AML-193 (cell line): ENCODE results near the gene FBXO48.

ENCODE experiments used
- DNase-seq, 2 experiments: peaks; one replicate each; lab custom pipeline; 2025; lab: John Stamatoyannopoulos, UW

FBXO48 gene

GRCh38 chr2:68435615-68436014 is 31.5 kb downstream of the FBXO48 start:
- DNase-seq = no peak

GRCh38 chr2:68434981-68435380 is 32.1 kb downstream of the FBXO48 start:
- peak; percentile 22 to 28 for DNase-seq

GRCh38 chr2:68432696-68433658 is 34.1 kb downstream of the FBXO48 start:
- DNase-seq = no peak

GRCh38 chr2:68431316-68431972 is 35.6 kb downstream of the FBXO48 start:
- DNase-seq = no peak

- no peak for DNase-seq
Measured at GRCh38 chr2:68429311-68429826, 37.7 kb downstream of the FBXO48 start.

GRCh38 chr2:68428746-68429145 is 38.3 kb downstream of the FBXO48 start:
- no peak for DNase-seq

GRCh38 chr2:68428126-68428525 is 39.0 kb downstream of the FBXO48 start:
- DNase-seq = no peak

- peak; percentile 93 to 94 for DNase-seq
Measured at GRCh38 chr2:68426848-68427579, 40.1 kb downstream of the FBXO48 start.

- DNase-seq = no peak
Measured at GRCh38 chr2:68426446-68426845, 40.6 kb downstream of the FBXO48 start.

- peak in 1 of 2 experiments; percentile 7 for DNase-seq
Measured at GRCh38 chr2:68425503-68425902, 41.6 kb downstream of the FBXO48 start.

GRCh38 chr2:68423966-68424650 is 43.0 kb downstream of the FBXO48 start:
- peak; percentile 99 to 100 for DNase-seq

- peak; percentile 38 to 59 for DNase-seq
Measured at GRCh38 chr2:68420254-68420910, 46.7 kb downstream of the FBXO48 start.

- no peak for DNase-seq
Measured at GRCh38 chr2:68418855-68419254, 48.2 kb downstream of the FBXO48 start.

- no peak for DNase-seq
Measured at GRCh38 chr2:68418419-68418818, 48.7 kb downstream of the FBXO48 start.

- DNase-seq = peak; percentile 8 to 18
Measured at GRCh38 chr2:68417926-68418325, 49.2 kb downstream of the FBXO48 start.

- DNase-seq = no peak
Measured at GRCh38 chr2:68416081-68416675, 50.9 kb downstream of the FBXO48 start.

GRCh38 chr2:68415521-68415920 is 51.6 kb downstream of the FBXO48 start:
- no peak for DNase-seq

GRCh38 chr2:68414876-68415275 is 52.2 kb downstream of the FBXO48 start:
- no peak for DNase-seq

- DNase-seq = no peak
Measured at GRCh38 chr2:68414452-68414851, 52.6 kb downstream of the FBXO48 start.

- DNase-seq = no peak
Measured at GRCh38 chr2:68413466-68413865, 53.6 kb downstream of the FBXO48 start.
